Measurements from ENCODE around the gene PNPLA7. TPM values are rescaled to one million over a fixed set of nuclear protein-coding genes. Genes with fewer than 3 reads are reported as not detected.

Gene PNPLA7
- total and polyA plus RNA-seq, 2 of the 13 experiments (the other 11 are each of a cell fraction or from before 2014, with no cell fraction given): 0.42 to 1.5 TPM

GRCh38 chr9:137574192-137574591, 24.0 kb upstream of the PNPLA7 start:
- no peak for DNase-seq (ENCODE audit: low spot score)
- H3K27ac ChIP-seq (ENCODE audit: extremely low read length, insufficient read depth, low read length): no peak overlapping the region
- TF ChIP-seq, protein P1, sequence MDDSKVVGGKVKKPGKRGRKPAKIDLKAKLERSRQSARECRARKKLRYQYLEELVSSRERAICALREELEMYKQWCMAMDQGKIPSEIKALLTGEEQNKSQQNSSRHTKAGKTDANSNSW (CRISPR knock-in tag; IDR thresholded peaks at IDR 0.05; ENCODE audit: borderline replicate concordance): no peak
- no peak for TF ChIP-seq HNF4A (CRISPR knock-in tag; IDR thresholded peaks at IDR 0.05)
- TF ChIP-seq RFX3 (CRISPR knock-in tag; IDR thresholded peaks at IDR 0.05): no peak
- TF ChIP-seq CHCHD3 (CRISPR knock-in tag; IDR thresholded peaks at IDR 0.05): no peak
- TF ChIP-seq SNAI1 (CRISPR knock-in tag; IDR thresholded peaks at IDR 0.05; ENCODE audit: borderline replicate concordance): no peak
- TF ChIP-seq, protein P2, sequence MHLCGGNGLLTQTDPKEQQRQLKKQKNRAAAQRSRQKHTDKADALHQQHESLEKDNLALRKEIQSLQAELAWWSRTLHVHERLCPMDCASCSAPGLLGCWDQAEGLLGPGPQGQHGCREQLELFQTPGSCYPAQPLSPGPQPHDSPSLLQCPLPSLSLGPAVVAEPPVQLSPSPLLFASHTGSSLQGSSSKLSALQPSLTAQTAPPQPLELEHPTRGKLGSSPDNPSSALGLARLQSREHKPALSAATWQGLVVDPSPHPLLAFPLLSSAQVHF (CRISPR knock-in tag; IDR thresholded peaks at IDR 0.05): no peak
- no peak for TF ChIP-seq ZNF550 (CRISPR knock-in tag; IDR thresholded peaks at IDR 0.05; ENCODE audit: borderline replicate concordance)
- TF ChIP-seq ATF5 (CRISPR knock-in tag; IDR thresholded peaks at IDR 0.05; ENCODE audit: low read depth): no peak
- TF ChIP-seq ZNF781 (CRISPR knock-in tag; IDR thresholded peaks at IDR 0.05; ENCODE audit: borderline replicate concordance, not compliant biosample characterization): no peak
- TF ChIP-seq SRY (CRISPR knock-in tag; IDR thresholded peaks at IDR 0.05): no peak
- no peak for TF ChIP-seq ZNF841 (CRISPR knock-in tag; IDR thresholded peaks at IDR 0.05; ENCODE audit: borderline replicate concordance)
- TF ChIP-seq GABPA (IDR thresholded peaks at IDR 0.05; ENCODE audit: low read depth, low read length): no peak
- TF ChIP-seq GABPA (CRISPR knock-in tag; IDR thresholded peaks at IDR 0.05; ENCODE audit: low read depth): no peak
- TF ChIP-seq ZNF629 (CRISPR knock-in tag; conservative IDR thresholded peaks at IDR 0.05): no peak
- no peak overlapping the region for H3K4me3 ChIP-seq (replicated peaks in 1 of 3; ENCODE audit: insufficient read depth in 1 of 3, low read depth in 2 of 3, low read length in 3 of 3)
- no peak overlapping the region for H3K9ac ChIP-seq (ENCODE audit: insufficient read depth, low read depth, low read length)
- H3K4me1 ChIP-seq (ENCODE audit: insufficient read depth, low read length): peaks cover 20% of the 10 kb centered on the region
- H3K4me2 ChIP-seq (ENCODE audit: low read depth, low read length): no peak overlapping the region
- no peaks in the 10 kb centered on the region; the same call in 1 of the 2 replicates for H4K20me1 ChIP-seq (ENCODE audit: insufficient read depth, low read length)
- intact Hi-C loops (cut with micrococcal nuclease; ENCODE audit: unreplicated experiment): no loop called here
- no peak for ATAC-seq
- ChIA-PET POLR2A (no interaction called here), CTCF (ENCODE audit: low intra/inter-chr PET ratio, low total read pairs) (no interaction called here)
- BruUV-seq (replicated peaks): no TSS peak
- FAIRE-seq: no peak
- no peaks in the 10 kb centered on the region for H3K9me3 ChIP-seq (ENCODE audit: low read length)
- WGBS (ENCODE audit: low lambda C conversion rate): 96% methylated on average over 7 of the region's 10 CpGs
- in situ Hi-C loops (cut with HindIII; ENCODE audit: extremely low pct_ligation_motif_present, low pct_unique_long_range_greater_than_20kb): no loop called here
- peaks cover 16 to 46% of the 10 kb centered on the region in 2 experiments; a peak in 4 of 5 replicates for H3K36me3 ChIP-seq (replicated peaks in 1 of 2; ENCODE audit: control insufficient read depth in 1 of 2, insufficient read depth in 2 of 2, low read length in 2 of 2)
- peaks cover 33% of the 10 kb centered on the region for H3K79me2 ChIP-seq (ENCODE audit: insufficient read depth, low read length)
- no peaks in the 10 kb centered on the region for H3K27me3 ChIP-seq (ENCODE audit: control insufficient read depth in 1 of 2, insufficient read depth in 2 of 2, low read length in 2 of 2)
- no peak overlapping the region for H2AFZ ChIP-seq (ENCODE audit: low read length)

Measured in HepG2 (cell line).